22Rv1 (cell line): Measurements from ENCODE around the gene MYH13.

Experiments used
- H3K27ac ChIP-seq: fragments of 450-650 bp; 2 replicates; pipeline ENCODE4 v1.5.1; 2017
- ZFX ChIP-seq: fragments of 450-650 bp; IDR thresholded peaks from 2 replicates; pipeline ENCODE4 v1.6.1; 2017; ENCODE audit warnings: antibody characterized with exemption, borderline replicate concordance
- TF ChIP-seq, protein P1 (sequence below): fragments of 450-650 bp; IDR thresholded peaks from 2 replicates; pipeline ENCODE4 v1.5.1; 2017; ENCODE audit warnings: mild to moderate bottlenecking

MYH13 gene

DNA sequence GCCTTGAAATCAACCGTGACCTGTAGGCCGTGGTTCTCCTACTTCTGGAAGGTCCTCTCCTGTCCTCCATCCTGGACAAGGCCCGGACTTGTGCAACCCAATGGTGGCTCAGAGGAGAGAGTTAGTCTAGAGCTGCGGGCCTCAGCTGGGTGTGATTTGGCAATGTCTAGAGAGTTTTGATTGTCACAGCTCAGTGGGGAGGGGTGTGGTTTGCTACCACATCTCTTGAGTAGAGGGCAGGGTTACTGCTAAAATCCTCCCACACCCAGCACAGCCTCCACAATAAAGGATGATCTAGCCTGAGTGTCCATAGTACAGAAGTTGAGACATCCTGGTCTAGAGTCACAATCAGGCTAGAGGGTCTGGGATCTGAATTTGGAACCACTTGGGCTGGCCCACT, 40.3 kb downstream of the MYH13 start:
- no peak overlapping the region for H3K27ac ChIP-seq
- no peak for TF ChIP-seq ZFX
- TF ChIP-seq, protein P1, sequence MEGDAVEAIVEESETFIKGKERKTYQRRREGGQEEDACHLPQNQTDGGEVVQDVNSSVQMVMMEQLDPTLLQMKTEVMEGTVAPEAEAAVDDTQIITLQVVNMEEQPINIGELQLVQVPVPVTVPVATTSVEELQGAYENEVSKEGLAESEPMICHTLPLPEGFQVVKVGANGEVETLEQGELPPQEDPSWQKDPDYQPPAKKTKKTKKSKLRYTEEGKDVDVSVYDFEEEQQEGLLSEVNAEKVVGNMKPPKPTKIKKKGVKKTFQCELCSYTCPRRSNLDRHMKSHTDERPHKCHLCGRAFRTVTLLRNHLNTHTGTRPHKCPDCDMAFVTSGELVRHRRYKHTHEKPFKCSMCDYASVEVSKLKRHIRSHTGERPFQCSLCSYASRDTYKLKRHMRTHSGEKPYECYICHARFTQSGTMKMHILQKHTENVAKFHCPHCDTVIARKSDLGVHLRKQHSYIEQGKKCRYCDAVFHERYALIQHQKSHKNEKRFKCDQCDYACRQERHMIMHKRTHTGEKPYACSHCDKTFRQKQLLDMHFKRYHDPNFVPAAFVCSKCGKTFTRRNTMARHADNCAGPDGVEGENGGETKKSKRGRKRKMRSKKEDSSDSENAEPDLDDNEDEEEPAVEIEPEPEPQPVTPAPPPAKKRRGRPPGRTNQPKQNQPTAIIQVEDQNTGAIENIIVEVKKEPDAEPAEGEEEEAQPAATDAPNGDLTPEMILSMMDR: no peak

DNA sequence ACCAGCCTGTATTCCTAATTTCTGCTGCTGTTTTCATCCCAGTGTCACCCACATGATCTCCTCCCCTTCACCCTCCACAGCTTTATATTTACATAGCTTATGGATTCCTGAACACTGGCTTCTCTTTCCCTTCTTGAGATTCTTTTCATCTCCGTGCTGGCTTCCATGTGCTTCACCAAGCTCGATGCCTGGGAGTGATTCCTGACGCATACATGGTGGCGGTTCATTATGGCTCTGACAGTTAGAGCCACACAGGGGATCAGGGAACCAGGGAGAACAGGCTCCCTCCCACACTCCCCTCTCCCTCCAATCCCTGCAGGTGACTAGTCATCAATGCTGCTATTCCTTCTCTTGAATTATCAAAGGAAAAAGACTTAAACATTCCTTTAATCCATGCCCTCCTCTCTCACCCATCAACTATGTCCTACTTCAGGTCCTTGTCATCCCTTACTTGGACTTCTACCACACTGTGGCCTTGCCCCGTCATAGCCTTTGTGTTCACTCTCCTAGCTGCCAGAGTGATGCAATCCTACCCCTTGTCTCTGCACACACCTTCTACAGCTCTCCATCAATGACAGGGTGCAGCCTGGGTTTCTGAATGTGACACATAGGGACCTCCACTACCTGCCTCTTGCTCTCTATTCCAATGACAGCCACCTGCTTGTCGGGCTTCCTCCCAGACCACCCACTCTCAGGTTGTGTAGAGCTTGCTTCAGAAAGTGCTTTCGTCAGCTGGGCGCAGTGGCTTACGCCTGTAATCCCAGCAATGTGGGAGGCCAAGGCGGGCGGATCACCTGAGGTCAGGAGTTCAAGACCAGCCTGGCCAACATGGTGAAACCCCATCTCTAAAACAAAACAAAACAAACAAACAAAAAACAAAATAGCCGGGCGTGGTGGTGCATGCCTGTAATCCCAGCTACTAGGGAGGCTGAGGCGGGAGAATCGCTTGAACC, 43.6 kb downstream of the MYH13 start:
- no peak for TF ChIP-seq ZFX
- TF ChIP-seq, protein P1: no peak
- no peak overlapping the region for H3K27ac ChIP-seq

DNA sequence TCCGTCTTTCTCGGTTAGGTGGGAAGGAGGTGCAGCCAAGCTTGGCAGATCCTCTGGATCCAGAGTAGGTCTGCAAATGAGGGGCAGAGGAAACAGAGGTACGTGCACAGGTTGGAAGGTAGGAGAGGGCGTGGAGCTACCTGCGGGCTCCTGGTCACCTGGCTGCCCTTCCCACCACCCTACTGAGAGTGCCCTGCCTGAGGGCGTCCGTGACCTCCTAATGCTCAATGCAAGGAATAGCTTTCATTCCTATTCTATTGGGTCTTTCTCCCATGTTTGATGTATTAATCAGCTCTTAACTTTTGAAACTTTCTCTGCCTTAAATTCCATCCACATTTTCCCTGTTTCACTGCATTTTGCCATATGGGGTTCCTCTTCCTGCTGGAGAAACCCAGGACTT, 44.6 kb downstream of the MYH13 start:
- no peak overlapping the region for H3K27ac ChIP-seq
- TF ChIP-seq, protein P1: no peak
- no peak for TF ChIP-seq ZFX

DNA sequence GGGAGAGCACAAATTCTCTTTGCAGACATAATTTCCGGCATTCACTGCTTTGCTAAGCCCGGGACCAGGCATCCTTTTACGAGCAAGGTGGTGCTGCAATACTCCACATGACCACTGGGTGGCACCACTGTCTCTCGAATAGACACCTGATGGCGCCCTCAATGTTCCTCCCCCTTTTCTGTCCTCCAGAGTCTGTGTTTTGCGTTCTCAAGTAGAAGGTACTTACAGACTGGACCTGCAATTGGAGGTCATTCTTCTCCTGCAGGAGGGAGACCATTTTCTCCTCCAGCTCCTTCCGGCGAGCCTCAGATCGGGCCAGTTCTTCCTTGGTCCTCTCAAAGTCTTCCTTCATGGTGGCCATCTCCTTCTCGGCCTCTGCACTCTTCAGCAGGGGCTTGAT, 45.2 kb downstream of the MYH13 start:
- no peak overlapping the region for H3K27ac ChIP-seq
- TF ChIP-seq ZFX: no peak
- TF ChIP-seq, protein P1: peak; percentile 87

DNA sequence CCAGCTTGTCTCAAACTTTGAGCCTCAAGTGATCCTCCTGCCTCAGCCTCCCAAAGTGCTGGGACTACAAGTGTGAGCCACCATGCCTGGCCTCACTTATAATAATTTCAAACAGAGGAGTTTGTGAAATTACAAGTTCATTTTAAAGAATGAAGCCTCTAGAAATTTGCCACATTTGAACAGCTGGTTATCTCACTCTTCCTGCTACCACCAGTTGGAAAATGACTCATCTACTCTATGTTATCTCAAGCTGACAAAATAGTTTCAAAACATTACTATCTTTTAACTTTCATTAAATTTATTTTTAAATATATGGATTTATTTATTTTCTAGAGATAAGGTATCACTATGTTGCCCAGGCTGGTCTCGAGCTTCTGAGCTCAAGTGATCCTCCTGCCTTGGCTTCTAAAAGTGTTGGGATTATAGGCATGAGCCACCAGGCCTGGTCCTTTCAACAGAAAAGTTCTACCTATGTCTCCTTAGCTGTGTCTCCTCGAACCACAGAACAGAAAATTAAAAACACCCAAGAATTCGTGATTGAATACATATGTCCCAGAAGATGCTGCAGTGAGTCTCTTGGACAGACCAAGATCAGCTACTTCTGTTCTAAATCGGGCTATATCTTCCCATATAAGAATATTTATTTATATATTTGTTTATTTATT, 47.6 kb downstream of the MYH13 start:
- no peak for TF ChIP-seq ZFX
- TF ChIP-seq, protein P1: no peak
- H3K27ac ChIP-seq: no peak overlapping the region

DNA sequence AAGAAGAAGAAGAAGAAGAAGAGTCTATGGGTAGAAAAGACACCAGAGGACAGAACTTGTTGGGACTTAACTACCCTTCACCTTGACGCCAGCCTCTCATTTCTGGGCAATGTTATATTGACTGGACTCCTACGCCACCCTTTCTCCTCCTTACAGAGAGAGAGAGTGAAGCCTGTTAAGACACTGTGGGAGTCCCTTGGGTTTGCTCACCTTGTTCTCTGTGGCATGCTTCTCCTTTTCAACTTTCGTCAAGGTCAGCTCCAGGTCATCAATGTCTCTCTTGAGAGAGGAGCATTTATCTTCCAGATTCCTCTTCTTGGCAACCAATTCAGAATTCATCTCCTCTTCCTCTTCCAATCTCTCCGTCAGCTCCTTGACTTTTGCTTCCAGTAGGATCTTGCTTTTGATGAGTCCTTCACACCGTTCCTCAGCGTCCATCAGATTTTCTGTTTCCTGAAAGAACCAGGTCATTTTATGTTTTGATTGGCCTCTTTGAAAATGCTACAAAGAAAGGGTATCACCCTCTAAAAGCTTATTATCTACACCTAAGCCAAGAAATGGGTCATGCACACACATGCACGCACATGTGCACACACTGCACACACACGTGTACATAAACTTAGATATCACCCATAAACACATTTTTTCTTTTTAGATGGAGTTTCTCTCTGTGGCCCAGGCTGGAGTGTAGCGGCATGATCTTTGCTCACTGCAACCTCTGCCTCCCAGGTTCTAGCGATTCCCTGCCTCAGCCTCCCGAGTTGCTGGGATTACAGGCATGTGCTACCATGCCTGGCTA, 48.8 kb downstream of the MYH13 start:
- TF ChIP-seq, protein P1: no peak
- TF ChIP-seq ZFX: no peak
- H3K27ac ChIP-seq: no peak overlapping the region
